Colonic mucosa (tissue), 4 donors: ENCODE measurements around the gene CEP43. TPM values are rescaled to one million over a fixed set of nuclear protein-coding genes. Genes with fewer than 3 reads are reported as not detected.

Source experiments
- DNase-seq: peaks from one replicate; pipeline ENCODE4 v3.0.0-alpha.2; 2020
- H3K27ac ChIP-seq: fragments of 200-600 bp; one replicate; pipeline ENCODE4 v1.8.0; 2021
- H3K27me3 ChIP-seq: fragments of 200-600 bp; one replicate; pipeline ENCODE4 v1.8.0; 2021
- H3K36me3 ChIP-seq: fragments of 200-600 bp; one replicate; pipeline ENCODE4 v1.8.0; 2021
- H3K4me1 ChIP-seq: fragments of 200-600 bp; one replicate; pipeline ENCODE4 v1.8.0; 2021; ENCODE audit warnings: mild to moderate bottlenecking
- H3K4me3 ChIP-seq: fragments of 200-600 bp; one replicate; pipeline ENCODE4 v1.8.0; 2021
- H3K9ac ChIP-seq, 2 donors: one replicate each; pipeline ENCODE4 v1.7.0; 2013; ENCODE audit warnings: control low read depth in 2 of 2, low read depth in 2 of 2, low read length in 2 of 2
- H3K9me3 ChIP-seq: fragments of 200-600 bp; one replicate; pipeline ENCODE4 v1.8.0; 2021
- intact Hi-C: fragments of 100-400 bp; cut with DNase I; formaldehyde crosslinking; loops from one replicate; pipeline ENCODE4 v1.14.1; 2022
- total RNA-seq, 2 donors: library from RNA; stranded (reverse); fragmentation: NEBNext Ultra II Directional in 1 of 2; extraction: Animal tissue kit (Norgen Biotek cat#: 25700) in 1 of 2; gene quantifications; one replicate each; pipeline ENCODE4 v1.2.1, GENCODE V29; 2021
- TF ChIP-seq, protein P1 (sequence below): fragments of 200-600 bp; IDR thresholded peaks from one replicate; pipeline ENCODE4 v1.8.0; 2022; ENCODE audit warnings: antibody characterized with exemption, mild to moderate bottlenecking
- donor health status: healthy.
- donor health status: DM: no; HTN: no; CAD: no.
- donor health status: DM: no; HTN: no; CAD: no.

Gene CEP43
- total RNA-seq, 2 donors from 2014 or later: 17.3 to 23.8 TPM

- no peaks in the 10 kb centered on the region for H3K4me1 ChIP-seq
- H3K9me3 ChIP-seq: no peaks in the 10 kb centered on the region
- no peaks in the 10 kb centered on the region for H3K36me3 ChIP-seq
- intact Hi-C loops: no loop called here
- H3K27ac ChIP-seq: no peak overlapping the region
- H3K4me3 ChIP-seq: no peak overlapping the region
- H3K9ac ChIP-seq: no peak overlapping the region
- no peak for DNase-seq
- no peaks in the 10 kb centered on the region for H3K27me3 ChIP-seq
- TF ChIP-seq, protein P1, sequence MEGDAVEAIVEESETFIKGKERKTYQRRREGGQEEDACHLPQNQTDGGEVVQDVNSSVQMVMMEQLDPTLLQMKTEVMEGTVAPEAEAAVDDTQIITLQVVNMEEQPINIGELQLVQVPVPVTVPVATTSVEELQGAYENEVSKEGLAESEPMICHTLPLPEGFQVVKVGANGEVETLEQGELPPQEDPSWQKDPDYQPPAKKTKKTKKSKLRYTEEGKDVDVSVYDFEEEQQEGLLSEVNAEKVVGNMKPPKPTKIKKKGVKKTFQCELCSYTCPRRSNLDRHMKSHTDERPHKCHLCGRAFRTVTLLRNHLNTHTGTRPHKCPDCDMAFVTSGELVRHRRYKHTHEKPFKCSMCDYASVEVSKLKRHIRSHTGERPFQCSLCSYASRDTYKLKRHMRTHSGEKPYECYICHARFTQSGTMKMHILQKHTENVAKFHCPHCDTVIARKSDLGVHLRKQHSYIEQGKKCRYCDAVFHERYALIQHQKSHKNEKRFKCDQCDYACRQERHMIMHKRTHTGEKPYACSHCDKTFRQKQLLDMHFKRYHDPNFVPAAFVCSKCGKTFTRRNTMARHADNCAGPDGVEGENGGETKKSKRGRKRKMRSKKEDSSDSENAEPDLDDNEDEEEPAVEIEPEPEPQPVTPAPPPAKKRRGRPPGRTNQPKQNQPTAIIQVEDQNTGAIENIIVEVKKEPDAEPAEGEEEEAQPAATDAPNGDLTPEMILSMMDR: no peak
Observed at GRCh38 chr6:166980738-166981137, 18.5 kb upstream of the CEP43 start.

- no peak overlapping the region for H3K27ac ChIP-seq
- H3K9me3 ChIP-seq: no peaks in the 10 kb centered on the region
- intact Hi-C loops: no loop called here
- no peaks in the 10 kb centered on the region for H3K4me1 ChIP-seq
- no peak overlapping the region for H3K4me3 ChIP-seq
- DNase-seq: no peak
- H3K36me3 ChIP-seq: no peaks in the 10 kb centered on the region
- TF ChIP-seq, protein P1: no peak
- no peaks in the 10 kb centered on the region for H3K27me3 ChIP-seq
- no peak overlapping the region for H3K9ac ChIP-seq
Observed at GRCh38 chr6:166987448-166987847, 11.7 kb upstream of the CEP43 start.

- intact Hi-C loops: no loop called here
- Histone ChIP-seq H3K36me3 (no peaks in the 10 kb centered on the region), H3K27me3 (no peaks in the 10 kb centered on the region), H3K27ac (no peak overlapping the region), H3K9me3 (no peaks in the 10 kb centered on the region), H3K4me3 (no peak overlapping the region), H3K9ac (no peak overlapping the region), H3K4me1 (no peaks in the 10 kb centered on the region)
- TF ChIP-seq, protein P1: no peak
- DNase-seq: no peak
Observed at GRCh38 chr6:166987930-166988329, 11.3 kb upstream of the CEP43 start.

- H3K9ac ChIP-seq: no peak overlapping the region
- no peak overlapping the region for H3K4me3 ChIP-seq
- intact Hi-C loops: no loop called here
- DNase-seq: no peak
- no peaks in the 10 kb centered on the region for H3K36me3 ChIP-seq
- H3K27ac ChIP-seq: no peak overlapping the region
- TF ChIP-seq, protein P1: no peak
- no peaks in the 10 kb centered on the region for H3K27me3 ChIP-seq
- no peaks in the 10 kb centered on the region for H3K9me3 ChIP-seq
- H3K4me1 ChIP-seq: no peaks in the 10 kb centered on the region
Observed at GRCh38 chr6:166988674-166989201, 10.5 kb upstream of the CEP43 start.

DNA sequence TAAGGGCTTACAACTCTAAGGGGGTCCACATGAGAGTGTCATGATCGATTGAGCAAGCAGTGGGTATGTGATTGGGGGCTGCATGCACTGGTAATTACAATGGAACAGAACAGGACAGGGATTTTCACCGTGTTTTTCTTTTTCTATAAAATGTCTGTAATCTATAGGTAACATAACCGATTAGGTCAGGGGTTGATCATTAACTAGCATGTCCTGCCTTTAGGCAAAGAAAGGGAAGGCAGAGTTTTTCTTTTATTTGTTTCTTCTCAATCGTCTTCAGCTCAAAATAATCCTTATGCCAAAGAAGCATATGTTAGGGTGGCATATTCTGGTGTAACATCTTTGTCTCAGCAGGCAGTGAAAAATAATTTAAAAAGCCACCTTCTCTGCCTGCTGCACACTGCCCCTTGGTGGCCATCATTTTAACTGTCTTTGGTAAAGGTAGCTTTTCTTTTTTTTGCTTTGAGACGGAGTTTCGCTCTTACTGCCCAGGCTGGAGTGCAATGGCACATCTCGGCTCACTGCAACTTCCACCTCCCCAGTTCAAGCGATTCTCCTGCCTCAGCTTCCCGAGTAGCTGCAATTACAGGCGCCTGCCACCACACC is 9.7 kb upstream of the CEP43 start:
- H3K9me3 ChIP-seq: no peaks in the 10 kb centered on the region
- no peaks in the 10 kb centered on the region for H3K4me1 ChIP-seq
- intact Hi-C loops: loop anchor here (5.0 kb wide), 1 partner anchor 202 kb away; no protein-coding TSS in a partner anchor
- H3K27me3 ChIP-seq: no peaks in the 10 kb centered on the region
- TF ChIP-seq, protein P1: peak; percentile 43
- no peak overlapping the region for H3K9ac ChIP-seq
- H3K36me3 ChIP-seq: no peaks in the 10 kb centered on the region
- no peak overlapping the region for H3K4me3 ChIP-seq
- H3K27ac ChIP-seq: no peak overlapping the region
- DNase-seq: no peak
